Esophagus (tissue), 2 donors: ENCODE data around the gene TPM2. TPM values are rescaled to one million over a fixed set of nuclear protein-coding genes. Genes with fewer than 3 reads are reported as not detected.

Experiments used
- H3K27ac ChIP-seq, 2 donors: one replicate each; pipeline ENCODE4 v1.5.1; 2013; ENCODE audit warnings: low read depth in 2 of 2, mild to moderate bottlenecking in 2 of 2, inconsistent platforms in 1 of 2, low read length in 1 of 2, moderate library complexity in 1 of 2
- H3K27me3 ChIP-seq, 2 donors: one replicate each; pipeline ENCODE4 v1.6.1; 2013; ENCODE audit warnings: low read length in 2 of 2, control low read depth in 1 of 2, mild to moderate bottlenecking in 1 of 2; ENCODE audit not compliant: insufficient read depth in 2 of 2, control insufficient read depth in 1 of 2
- H3K36me3 ChIP-seq, 2 donors: one replicate each; pipeline ENCODE4 v1.6.1; 2013; ENCODE audit warnings: low read length in 1 of 2; ENCODE audit not compliant: control insufficient read depth in 2 of 2, insufficient read depth in 2 of 2
- H3K4me1 ChIP-seq, 2 donors: one replicate each; pipeline ENCODE4 v1.6.1; 2013; ENCODE audit warnings: low read length in 1 of 2; ENCODE audit not compliant: control insufficient read depth in 2 of 2, insufficient read depth in 2 of 2
- H3K4me3 ChIP-seq, 2 donors: one replicate each; pipeline ENCODE4 v1.5.1; 2013; ENCODE audit warnings: low read length in 2 of 2, mild to moderate bottlenecking in 2 of 2, low read depth in 1 of 2, moderate library complexity in 1 of 2
- H3K9me3 ChIP-seq, 2 donors: one replicate each; pipeline ENCODE4 v1.6.1; 2013; ENCODE audit warnings: mild to moderate bottlenecking in 2 of 2, low read depth in 1 of 2, low read length in 1 of 2, moderate library complexity in 1 of 2; ENCODE audit not compliant: control insufficient read depth in 2 of 2, insufficient read depth in 1 of 2
- WGBS, 2 donors: extraction: QIAGEN DNeasy Blood & Tissue Kit; methylation state at CpG; one replicate each; pipeline ENCODE4 v1.1.7; 2013; 5-methylcytosine and 5-hydroxymethylcytosine counted together
- polyA plus RNA-seq, 2 donors: library from polyadenylated mRNA; stranded (reverse); fragments of 200-250 nt; gene quantifications; one replicate each; pipeline ENCODE4 v1.2.3, GENCODE V29; 2013
- donor health status: healthy with polysubstance abuse.
- donor health status: Bipolar disorder and iron deficiency.

TPM2 gene
- polyA plus RNA-seq, 2 donors = 1,007 to 1,288 TPM

DNA sequence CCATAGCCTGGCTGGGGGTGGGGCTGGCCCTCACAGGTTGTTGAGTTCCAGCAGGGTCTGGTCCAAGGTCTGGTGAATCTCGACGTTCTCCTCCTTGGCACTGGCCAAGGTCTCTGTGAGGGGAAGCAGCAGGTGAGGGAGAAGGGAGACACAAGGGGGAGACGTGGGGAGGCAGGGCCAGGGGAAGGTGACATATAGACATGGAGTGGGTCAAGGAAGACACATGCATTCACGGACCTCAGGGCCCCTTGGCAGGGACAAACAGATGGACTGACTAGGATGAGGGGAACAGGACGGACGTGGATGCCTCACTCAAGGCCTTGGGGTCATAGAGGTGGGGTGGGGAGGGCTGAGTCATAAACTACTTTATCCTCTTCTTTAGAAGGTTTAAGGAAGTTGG, 7.7 kb downstream of the TPM2 start:
- no peak overlapping the region for H3K4me3 ChIP-seq
- H3K27ac ChIP-seq = peak overlapping the region; percentile 20 to 50
- peaks cover 0 to 3% of the 10 kb centered on the region in 2 donors for H3K9me3 ChIP-seq
- H3K27me3 ChIP-seq = no peaks in the 10 kb centered on the region
- 71 to 75% methylated on average over 6 of the region's 6 CpGs for WGBS, 2 donors
- H3K36me3 ChIP-seq = peaks cover 0 to 12% of the 10 kb centered on the region in 2 donors
- peaks cover 0 to 2% of the 10 kb centered on the region in 2 donors for H3K4me1 ChIP-seq

DNA sequence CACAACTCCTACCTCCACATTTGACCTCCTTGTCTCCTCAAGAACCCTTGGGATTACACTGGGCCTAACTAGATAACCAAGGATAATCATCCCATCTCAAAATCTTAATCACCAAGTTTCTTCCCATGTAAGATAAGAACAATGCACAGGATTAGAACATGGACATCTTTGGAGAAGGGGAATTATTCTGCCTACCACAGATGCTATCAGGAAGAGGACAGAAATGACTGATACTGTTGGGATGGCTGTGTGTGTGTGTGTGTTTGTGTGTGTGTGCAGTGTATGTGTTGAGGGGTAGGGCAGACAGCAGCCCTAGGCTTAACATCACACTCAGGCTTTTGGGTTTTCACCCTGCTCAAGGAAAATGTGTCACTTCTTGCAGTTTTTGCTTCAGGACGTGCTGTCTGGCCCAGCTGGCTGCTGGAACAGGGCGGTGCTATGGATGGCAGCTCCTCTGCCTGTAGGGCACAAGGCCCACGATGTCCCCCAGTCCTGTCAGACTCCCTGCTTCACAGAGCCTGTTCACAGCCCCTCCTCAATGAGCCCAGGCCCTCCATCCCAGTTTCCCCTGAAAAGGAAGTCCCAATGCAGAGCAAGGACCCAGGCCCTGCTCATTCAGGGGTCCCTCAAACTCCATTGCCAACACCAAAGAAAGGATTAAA, 8.3 kb downstream of the TPM2 start:
- Histone ChIP-seq H3K9me3 (peaks cover 0 to 3% of the 10 kb centered on the region in 2 donors), H3K4me3 (no peak overlapping the region), H3K36me3 (peaks cover 0 to 12% of the 10 kb centered on the region in 2 donors), H3K4me1 (peaks cover 0 to 2% of the 10 kb centered on the region in 2 donors), H3K27me3 (no peaks in the 10 kb centered on the region), H3K27ac (peak overlapping the region; percentile 20 to 50)
- WGBS, 2 donors = 47 to 53% methylated on average over 3 of the region's 3 CpGs

- Histone ChIP-seq H3K27ac (peak overlapping the region in 1 of 2 donors; percentile 65), H3K9me3 (peaks cover 0 to 3% of the 10 kb centered on the region in 2 donors), H3K36me3 (peaks cover 0 to 12% of the 10 kb centered on the region in 2 donors), H3K4me3 (no peak overlapping the region), H3K4me1 (peaks cover 2 to 4% of the 10 kb centered on the region in 2 donors), H3K27me3 (no peaks in the 10 kb centered on the region)
- WGBS, 2 donors = 51 to 64% methylated on average over 15 of the region's 15 CpGs
Measured at GRCh38 chr9:35680331-35681105, 9.2 kb downstream of the TPM2 start.

GRCh38 chr9:35679766-35680330, 9.9 kb downstream of the TPM2 start:
- Histone ChIP-seq H3K9me3 (peaks cover 0 to 3% of the 10 kb centered on the region in 2 donors), H3K4me1 (peaks cover 2 to 4% of the 10 kb centered on the region in 2 donors), H3K4me3 (no peak overlapping the region), H3K27me3 (no peaks in the 10 kb centered on the region), H3K27ac (no peak overlapping the region), H3K36me3 (peaks cover 0 to 7% of the 10 kb centered on the region in 2 donors)
- WGBS, 2 donors = 83% methylated on average over 8 of the region's 8 CpGs

DNA sequence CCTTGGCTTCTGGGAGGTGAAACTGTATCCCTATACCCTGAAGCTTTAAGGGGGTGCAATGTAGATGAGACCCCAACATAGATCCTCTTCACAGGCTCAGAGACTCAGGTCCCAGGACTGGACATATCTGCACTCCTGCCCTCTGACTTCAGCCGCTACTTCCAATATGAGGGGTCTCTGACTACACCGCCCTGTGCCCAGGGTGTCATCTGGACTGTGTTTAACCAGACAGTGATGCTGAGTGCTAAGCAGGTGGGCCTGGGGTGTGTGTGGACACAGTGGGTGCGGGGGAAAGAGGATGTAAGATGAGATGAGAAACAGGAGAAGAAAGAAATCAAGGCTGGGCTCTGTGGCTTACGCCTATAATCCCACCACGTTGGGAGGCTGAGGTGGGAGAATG, 10.6 kb downstream of the TPM2 start:
- peaks cover 0 to 3% of the 10 kb centered on the region in 2 donors for H3K9me3 ChIP-seq
- H3K27ac ChIP-seq = no peak overlapping the region
- H3K36me3 ChIP-seq = no peaks in the 10 kb centered on the region
- WGBS, 2 donors = 89 to 92% methylated on average over 5 of the region's 5 CpGs
- H3K4me1 ChIP-seq = peaks cover 2 to 4% of the 10 kb centered on the region in 2 donors
- H3K27me3 ChIP-seq = no peaks in the 10 kb centered on the region
- no peak overlapping the region for H3K4me3 ChIP-seq

GRCh38 chr9:35675732-35676392, 13.9 kb downstream of the TPM2 start:
- Histone ChIP-seq H3K4me1 (peaks cover 0 to 10% of the 10 kb centered on the region in 2 donors), H3K4me3 (peak overlapping the region; percentile 7 to 26), H3K9me3 (no peaks in the 10 kb centered on the region), H3K27me3 (no peaks in the 10 kb centered on the region), H3K36me3 (no peaks in the 10 kb centered on the region), H3K27ac (no peak overlapping the region)
- 10 to 12% methylated on average over 46 to 51 of the region's 51 CpGs for WGBS, 2 donors

GRCh38 chr9:35675204-35675603, 14.5 kb downstream of the TPM2 start:
- Histone ChIP-seq H3K9me3 (no peaks in the 10 kb centered on the region), H3K4me1 (peaks cover 0 to 10% of the 10 kb centered on the region in 2 donors), H3K27me3 (no peaks in the 10 kb centered on the region), H3K4me3 (no peak overlapping the region), H3K27ac (no peak overlapping the region), H3K36me3 (no peaks in the 10 kb centered on the region)
- 43% methylated on average over 13 of the region's 13 CpGs for WGBS, 2 donors

- Histone ChIP-seq H3K36me3 (no peaks in the 10 kb centered on the region), H3K27ac (no peak overlapping the region), H3K4me3 (no peak overlapping the region), H3K27me3 (no peaks in the 10 kb centered on the region), H3K4me1 (peaks cover 0 to 10% of the 10 kb centered on the region in 2 donors), H3K9me3 (no peaks in the 10 kb centered on the region)
- 54 to 62% methylated on average over 3 of the region's 3 CpGs for WGBS, 2 donors
Measured at GRCh38 chr9:35674025-35674361, 15.7 kb downstream of the TPM2 start.
